Body of pancreas (tissue), 4 donors: ENCODE data around the gene WT1. TPM values are rescaled to one million over a fixed set of nuclear protein-coding genes. Genes with fewer than 3 reads are reported as not detected.

Experiments
- ATAC-seq: fragments of 150-250 bp; one replicate; pipeline ENCODE4 v1.9.1; 2016
- DNase-seq, 4 donors: peaks; one replicate each; pipeline ENCODE4 v3.0.0-alpha.2; 2019
- H3K27ac ChIP-seq, 4 donors: fragments of 200-600 bp; sonication (generic); 1 replicate in 3 of 4; 2 replicates in 1 of 4; pipeline versions ENCODE4 v1.5.1 to v1.6.1; 2016 to 2019; ENCODE audit warnings: mild to moderate bottlenecking in 1 of 4, mixed read lengths in 1 of 4, moderate library complexity in 1 of 4
- H3K27me3 ChIP-seq, 2 donors: fragments of 200-600 bp; sonication (generic); one replicate each; pipeline ENCODE4 v1.6.0; 2016; ENCODE audit warnings: mild to moderate bottlenecking in 1 of 2
- H3K36me3 ChIP-seq, 2 donors: fragments of 200-600 bp; sonication (generic); replicated peaks in 1 of 2; 2 replicates each; pipeline ENCODE4 v1.5.1; 2016; ENCODE audit warnings: low read depth in 2 of 2; ENCODE audit not compliant: insufficient read depth in 1 of 2
- H3K4me1 ChIP-seq: fragments of 200-600 bp; sonication (generic); one replicate; pipeline ENCODE4 v1.6.0; 2016
- H3K4me3 ChIP-seq, 2 donors: fragments of 200-600 bp; sonication (generic); 1 replicate in 1 of 2; 2 replicates in 1 of 2; pipeline ENCODE4 v1.5.1; 2016 to 2019
- H3K9me3 ChIP-seq, 3 donors: fragments of 200-600 bp; sonication (generic); 1 replicate in 2 of 3; 2 replicates in 1 of 3; pipeline ENCODE4 v1.5.1; 2016
- CTCF ChIP-seq, 7 experiments: fragments of 450-650 bp in 4 of 7; fragments of 200-600 bp in 3 of 7; sonication (generic) in 3 of 7; IDR thresholded peaks; one replicate each; pipeline ENCODE4 v1.5.1; 2016 to 2019; ENCODE audit warnings: antibody characterized with exemption in 7 of 7
- POLR2A ChIP-seq, 3 donors: fragments of 450-650 bp; IDR thresholded peaks; one replicate each; pipeline ENCODE4 v1.6.1; 2016; ENCODE audit warnings: antibody characterized with exemption in 3 of 3, mild to moderate bottlenecking in 2 of 3
- WGBS, 2 donors: methylation state at CpG; one replicate each; pipeline ENCODE4 v1.1.5; 2017; 5-methylcytosine and 5-hydroxymethylcytosine counted together
- intact Hi-C: fragments of 100-400 bp; cut with DNase I; formaldehyde crosslinking; loops from one replicate; pipeline ENCODE4 v1.15.1; 2023
- small RNA-seq: library from RNA; depleted of rRNA; stranded (forward); fragments of <200 nt; gene quantifications from one replicate; pipeline ENCODE3, GENCODE V24; 2016
- total RNA-seq, 2 donors: library from RNA; depleted of rRNA; stranded (reverse); fragments of >200 nt; gene quantifications; one replicate each; pipeline ENCODE4 v1.1.0, GENCODE V29; 2016

WT1 gene
- total RNA-seq, 2 donors from 2014 or later, result 0.99 to 1.0 TPM

- H3K27me3 ChIP-seq, result no peaks in the 10 kb centered on the region
- H3K4me3 ChIP-seq, result no peak overlapping the region
- no peaks in the 10 kb centered on the region for H3K4me1 ChIP-seq
- DNase-seq (no peak), ATAC-seq (no peak)
- WGBS, 2 donors, result 67 to 74% methylated on average over 10 of the region's 10 CpGs
- H3K9me3 ChIP-seq, result no peaks in the 10 kb centered on the region
- no peaks in the 10 kb centered on the region for H3K36me3 ChIP-seq
- intact Hi-C loops, result no loop called here
- TF ChIP-seq CTCF (IDR thresholded peaks at IDR 0.05), result no peak
- no peak for TF ChIP-seq POLR2A (IDR thresholded peaks at IDR 0.05)
- no peak overlapping the region for H3K27ac ChIP-seq
These were observed 93.4 kb downstream of the WT1 start for GRCh38 chr11:32341620-32342613.

- Histone ChIP-seq H3K4me3 (no peak overlapping the region), H3K27me3 (no peaks in the 10 kb centered on the region), H3K27ac (no peak overlapping the region), H3K9me3 (no peaks in the 10 kb centered on the region), H3K4me1 (no peaks in the 10 kb centered on the region), H3K36me3 (no peaks in the 10 kb centered on the region)
- TF ChIP-seq CTCF (IDR thresholded peaks at IDR 0.05) (no peak), POLR2A (IDR thresholded peaks at IDR 0.05) (no peak)
- intact Hi-C loops, result no loop called here
- no peak for ATAC-seq
- 61 to 72% methylated on average over 3 of the region's 3 CpGs for WGBS, 2 donors
- no peak for DNase-seq
These were observed 95.2 kb downstream of the WT1 start for GRCh38 chr11:32340181-32340580.

Small RNA genes within 50 kb of the gene (small RNA-seq; reads per million reads assigned to genes)
- not detected for gene RF02204
- gene RF02205, result not detected

Other genes with a start within 250 kb of the WT1 start
- 100 to 1,000 TPM; 128 to 192 TPM for gene EIF3M, start 148.3 kb upstream of the WT1 start, total RNA-seq